Left renal pelvis (tissue), 4 donors: ENCODE measurements around the gene NAIP. TPM values are rescaled to one million over a fixed set of nuclear protein-coding genes. Genes with fewer than 3 reads are reported as not detected.
"Not testable (repeated sequence)": the region's sequence is repeated elsewhere in the genome, so short reads cannot be mapped to it uniquely, and the experiment has no call there.

ENCODE experiments used
- DNase-seq, 4 donors: peaks; one replicate each; pipeline ENCODE4 v3.0.0-alpha.2; 2013; ENCODE audit warnings: low read depth in 4 of 4, low spot score in 3 of 4
- polyA plus RNA-seq, 4 donors: library from polyadenylated mRNA; unstranded; fragments of 120-200 nt; gene quantifications; one replicate each; pipeline ENCODE4 v1.2.1, GENCODE V29; 2013; ENCODE audit not compliant: insufficient read length in 4 of 4

The NAIP gene
- polyA plus RNA-seq: 10 to 100 TPM; 13.6 to 30.8 (median 24.8) TPM

GRCh38 chr5:71025289-71025953, at the start of gene NAIP:
NAIP (minus strand) TSS chr5:71025339; CDS start chr5:71012915, 12,424 bp downstream.
- DNase-seq: not testable (repeated sequence)

- not testable (repeated sequence) for DNase-seq
Measured at GRCh38 chr5:71067262-71067928, 42.3 kb upstream of the NAIP start, which contains the start of gene GTF2H2. GTF2H2 (minus strand) TSS chr5:71067676; CDS start chr5:71062763, 4,913 bp downstream.

GRCh38 chr5:71061322-71061721, 36.2 kb upstream of the NAIP start:
- not testable (repeated sequence) for DNase-seq

- DNase-seq: not testable (repeated sequence)
Measured at GRCh38 chr5:71059426-71059825, 34.3 kb upstream of the NAIP start.

GRCh38 chr5:71044808-71045207, 19.7 kb upstream of the NAIP start:
- DNase-seq: not testable (repeated sequence)

GRCh38 chr5:71044128-71044527, 19.0 kb upstream of the NAIP start:
- DNase-seq: not testable (repeated sequence)

GRCh38 chr5:71031046-71031776, 6.1 kb upstream of the NAIP start:
- not testable (repeated sequence) for DNase-seq

- not testable (repeated sequence) for DNase-seq
Measured at GRCh38 chr5:71020643-71021042, 4.5 kb downstream of the NAIP start.

GRCh38 chr5:71018376-71019005, 6.6 kb downstream of the NAIP start:
- not testable (repeated sequence) for DNase-seq

GRCh38 chr5:71014176-71014575, 11.0 kb downstream of the NAIP start:
- no peak for DNase-seq

- no peak for DNase-seq
Measured at GRCh38 chr5:71013575-71013974, 11.6 kb downstream of the NAIP start.

- no peak for DNase-seq
Measured at GRCh38 chr5:71011194-71011792, 13.8 kb downstream of the NAIP start.

GRCh38 chr5:71006983-71007382, 18.2 kb downstream of the NAIP start:
- not testable (repeated sequence) for DNase-seq

GRCh38 chr5:70984882-70985281, 40.3 kb downstream of the NAIP start:
- DNase-seq: not testable (repeated sequence)

- DNase-seq: not testable (repeated sequence)
Measured at GRCh38 chr5:70967220-70967619, 57.9 kb downstream of the NAIP start.

- not testable (repeated sequence) for DNase-seq
Measured at GRCh38 chr5:70964531-70964930, 60.6 kb downstream of the NAIP start.

GRCh38 chr5:70953068-70953467, 72.1 kb downstream of the NAIP start:
- not testable (repeated sequence) for DNase-seq

- DNase-seq: not testable (repeated sequence)
Measured at GRCh38 chr5:70932560-70932959, 92.6 kb downstream of the NAIP start.

- DNase-seq: not testable (repeated sequence)
Measured at GRCh38 chr5:70931709-70932368, 93.3 kb downstream of the NAIP start.

GRCh38 chr5:70925211-70925562, 100.0 kb downstream of the NAIP start:
- DNase-seq: not testable (repeated sequence)
